ENCODE measurements around the gene GGT7.

GRCh38 chr20:34848597-34848996, 24.1 kb downstream of the GGT7 start:
- TF ChIP-seq CTCF (IDR thresholded peaks at IDR 0.05; ENCODE audit: insufficient read depth, low read depth, low read length) (no peak), EZH2 (IDR thresholded peaks at IDR 0.05; ENCODE audit: insufficient read depth, low read length) (no peak)
